ENCODE measurements around the gene PRSS48.
"Not testable (repeated sequence)": the region's sequence is repeated elsewhere in the genome, so short reads cannot be mapped to it uniquely, and the experiment has no call there.

Gene PRSS48

GRCh38 chr4:151260526-151260925, 16.4 kb upstream of the PRSS48 start:
- no peak for DNase-seq (ENCODE audit: low read depth)

GRCh38 chr4:151263455-151263854, 13.5 kb upstream of the PRSS48 start:
- no peak for DNase-seq (ENCODE audit: low read depth)

- no peak for DNase-seq (ENCODE audit: low read depth)
These were observed 10.5 kb upstream of the PRSS48 start for GRCh38 chr4:151266497-151266896.

GRCh38 chr4:151267104-151267503, 9.9 kb upstream of the PRSS48 start:
- no peak for DNase-seq (ENCODE audit: low read depth)

- no peak for DNase-seq (ENCODE audit: low read depth)
These were observed 9.0 kb upstream of the PRSS48 start for GRCh38 chr4:151267822-151268535.

- DNase-seq (ENCODE audit: low read depth): not testable (repeated sequence)
These were observed 8.1 kb upstream of the PRSS48 start for GRCh38 chr4:151268905-151269304.

GRCh38 chr4:151284534-151285245, 7.7 kb downstream of the PRSS48 start:
- DNase-seq (ENCODE audit: low read depth): no peak

GRCh38 chr4:151287409-151287808, 10.4 kb downstream of the PRSS48 start:
- no peak for DNase-seq (ENCODE audit: low read depth)

GRCh38 chr4:151291485-151291884, 14.5 kb downstream of the PRSS48 start:
- DNase-seq (ENCODE audit: low read depth): no peak

GRCh38 chr4:151292038-151292437, 15.1 kb downstream of the PRSS48 start:
- DNase-seq (ENCODE audit: low read depth): no peak

GRCh38 chr4:151294833-151295496, 18.0 kb downstream of the PRSS48 start:
- no peak for DNase-seq (ENCODE audit: low read depth)

- DNase-seq (ENCODE audit: low read depth): no peak
These were observed 19.3 kb downstream of the PRSS48 start for GRCh38 chr4:151296227-151296626.

GRCh38 chr4:151297170-151297569, 20.2 kb downstream of the PRSS48 start:
- DNase-seq (ENCODE audit: low read depth): no peak

- DNase-seq (ENCODE audit: low read depth): no peak
These were observed 25.5 kb downstream of the PRSS48 start for GRCh38 chr4:151302432-151302831.

GRCh38 chr4:151304226-151304625, 27.3 kb downstream of the PRSS48 start:
- DNase-seq (ENCODE audit: low read depth): no peak

GRCh38 chr4:151304755-151305154, 27.8 kb downstream of the PRSS48 start:
- DNase-seq (ENCODE audit: low read depth): no peak

- DNase-seq (ENCODE audit: low read depth): no peak
These were observed 33.3 kb downstream of the PRSS48 start for GRCh38 chr4:151310124-151310728.

- DNase-seq (ENCODE audit: low read depth): no peak
These were observed 36.5 kb downstream of the PRSS48 start for GRCh38 chr4:151313306-151314009.

GRCh38 chr4:151314010-151314355, 37.0 kb downstream of the PRSS48 start:
- no peak for DNase-seq (ENCODE audit: low read depth)

- no peak for DNase-seq (ENCODE audit: low read depth)
These were observed 37.5 kb downstream of the PRSS48 start for GRCh38 chr4:151314479-151314878.

- DNase-seq (ENCODE audit: low read depth): no peak
These were observed 38.4 kb downstream of the PRSS48 start for GRCh38 chr4:151315212-151315886.

- DNase-seq (ENCODE audit: low read depth): no peak
These were observed 39.7 kb downstream of the PRSS48 start for GRCh38 chr4:151316645-151317044.

All from CMK (cell line).